ENCODE results near the gene TAAR6.

TAAR6 gene

DNA sequence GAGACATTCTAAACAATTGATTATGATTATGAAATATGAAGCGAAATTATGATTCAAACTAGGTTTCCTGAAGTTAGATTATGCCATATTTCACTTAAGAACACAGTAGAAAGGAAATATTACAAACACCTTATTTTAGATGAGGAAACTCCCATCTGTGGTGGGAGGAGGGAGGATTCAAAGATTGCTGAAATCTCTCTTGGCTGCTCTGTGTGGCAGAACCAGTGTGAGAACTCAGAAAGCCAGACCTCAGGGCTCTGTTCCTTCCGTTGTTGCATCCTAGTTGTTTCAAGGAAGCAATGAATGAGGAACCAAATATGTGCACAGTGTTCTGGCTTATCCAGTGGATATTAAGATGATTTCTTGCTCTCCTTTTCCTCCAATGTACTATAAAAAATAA lies 17.3 kb downstream of the TAAR6 start:
- H3K36me3 ChIP-seq (replicated peaks; ENCODE audit: low read depth, low read length): no peaks in the 10 kb centered on the region
- H3K79me2 ChIP-seq (ENCODE audit: low read length): no peaks in the 10 kb centered on the region
- no peak overlapping the region for H2AFZ ChIP-seq (ENCODE audit: low read depth, low read length)
- H4K20me1 ChIP-seq (ENCODE audit: insufficient read depth, low read length): no peaks in the 10 kb centered on the region
- H3K27me3 ChIP-seq (ENCODE audit: low read depth, low read length): no peaks in the 10 kb centered on the region
- H3K27ac ChIP-seq (ENCODE audit: low read length): no peak overlapping the region
- H3K4me3 ChIP-seq (ENCODE audit: low read length): no peak overlapping the region
- H3K4me1 ChIP-seq (ENCODE audit: low read length): no peaks in the 10 kb centered on the region
- H3K9ac ChIP-seq (ENCODE audit: low read length): no peak overlapping the region
- TF ChIP-seq, protein P1, sequence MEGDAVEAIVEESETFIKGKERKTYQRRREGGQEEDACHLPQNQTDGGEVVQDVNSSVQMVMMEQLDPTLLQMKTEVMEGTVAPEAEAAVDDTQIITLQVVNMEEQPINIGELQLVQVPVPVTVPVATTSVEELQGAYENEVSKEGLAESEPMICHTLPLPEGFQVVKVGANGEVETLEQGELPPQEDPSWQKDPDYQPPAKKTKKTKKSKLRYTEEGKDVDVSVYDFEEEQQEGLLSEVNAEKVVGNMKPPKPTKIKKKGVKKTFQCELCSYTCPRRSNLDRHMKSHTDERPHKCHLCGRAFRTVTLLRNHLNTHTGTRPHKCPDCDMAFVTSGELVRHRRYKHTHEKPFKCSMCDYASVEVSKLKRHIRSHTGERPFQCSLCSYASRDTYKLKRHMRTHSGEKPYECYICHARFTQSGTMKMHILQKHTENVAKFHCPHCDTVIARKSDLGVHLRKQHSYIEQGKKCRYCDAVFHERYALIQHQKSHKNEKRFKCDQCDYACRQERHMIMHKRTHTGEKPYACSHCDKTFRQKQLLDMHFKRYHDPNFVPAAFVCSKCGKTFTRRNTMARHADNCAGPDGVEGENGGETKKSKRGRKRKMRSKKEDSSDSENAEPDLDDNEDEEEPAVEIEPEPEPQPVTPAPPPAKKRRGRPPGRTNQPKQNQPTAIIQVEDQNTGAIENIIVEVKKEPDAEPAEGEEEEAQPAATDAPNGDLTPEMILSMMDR (IDR thresholded peaks at IDR 0.05; ENCODE audit: low read depth, low read length): no peak
- TF ChIP-seq EZH2phosphoT487 (IDR thresholded peaks at IDR 0.05; ENCODE audit: low read depth): no peak
- H3K9me3 ChIP-seq (ENCODE audit: insufficient read depth, low read length): no peaks in the 10 kb centered on the region
- H3K4me2 ChIP-seq (ENCODE audit: low read length): no peak overlapping the region

DNA sequence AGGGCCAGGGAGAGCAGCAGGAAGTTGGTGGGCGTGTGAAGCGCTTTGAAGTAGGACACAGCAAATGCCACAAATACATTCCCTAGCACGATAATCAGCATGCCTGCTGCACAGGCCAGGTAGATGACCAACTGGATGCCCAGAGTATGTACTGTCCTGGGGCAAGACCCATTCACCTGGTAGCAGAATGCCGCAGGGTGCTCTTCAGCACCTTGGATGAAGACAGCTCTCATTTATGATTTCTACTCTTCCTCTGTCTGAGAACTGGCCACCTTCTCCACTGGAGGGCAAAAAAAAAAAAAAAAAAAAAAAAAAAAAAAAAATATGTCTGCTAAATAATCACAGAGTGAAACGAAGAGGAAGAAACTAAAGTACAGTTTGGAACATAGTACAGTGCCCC lies 19.3 kb downstream of the TAAR6 start, which contains the start of gene TAAR5:
Gene TAAR5 (minus strand): TSS at position 288 of the 400 bp plus-strand sequence. CDS start 55 bp downstream, at position 233.
- Histone ChIP-seq H3K9me3 (ENCODE audit: insufficient read depth, low read length) (no peaks in the 10 kb centered on the region), H3K27me3 (ENCODE audit: low read depth, low read length) (no peaks in the 10 kb centered on the region), H4K20me1 (ENCODE audit: insufficient read depth, low read length) (no peaks in the 10 kb centered on the region), H3K79me2 (ENCODE audit: low read length) (no peaks in the 10 kb centered on the region), H2AFZ (ENCODE audit: low read depth, low read length) (no peak within 1 kb of the TSS), H3K9ac (ENCODE audit: low read length) (no peak within 1 kb of the TSS), H3K4me1 (ENCODE audit: low read length) (no peaks in the 10 kb centered on the region), H3K4me2 (ENCODE audit: low read length) (no peak within 1 kb of the TSS), H3K36me3 (replicated peaks; ENCODE audit: low read depth, low read length) (no peaks in the 10 kb centered on the region), H3K4me3 (ENCODE audit: low read length) (no peak within 1 kb of the TSS), H3K27ac (ENCODE audit: low read length) (no peak within 1 kb of the TSS)
- TF ChIP-seq EZH2phosphoT487 (IDR thresholded peaks at IDR 0.05; ENCODE audit: low read depth): no peak
- TF ChIP-seq, protein P1 (IDR thresholded peaks at IDR 0.05; ENCODE audit: low read depth, low read length): no peak

DNA sequence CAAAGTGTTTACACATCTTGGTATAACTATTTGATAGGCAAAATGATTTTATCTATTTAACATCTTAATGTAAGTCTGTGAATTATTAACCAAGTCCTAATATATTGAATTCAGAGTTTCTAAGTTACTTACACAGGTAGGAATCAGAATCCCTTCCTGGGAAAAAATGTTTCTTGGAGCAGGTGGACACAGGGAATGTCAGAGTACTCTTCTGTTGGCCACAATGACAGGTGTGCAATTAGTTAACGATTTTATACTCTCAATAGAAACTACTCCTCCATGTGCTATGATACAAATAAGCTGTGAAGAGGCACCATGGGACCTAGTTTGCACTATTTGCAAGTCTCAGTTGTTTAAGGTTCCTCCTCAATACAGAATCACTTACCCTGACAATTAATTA lies 20.2 kb downstream of the TAAR6 start:
- Histone ChIP-seq H3K9ac (ENCODE audit: low read length) (no peak overlapping the region), H3K4me2 (ENCODE audit: low read length) (no peak overlapping the region), H2AFZ (ENCODE audit: low read depth, low read length) (no peak overlapping the region), H3K9me3 (ENCODE audit: insufficient read depth, low read length) (no peaks in the 10 kb centered on the region), H3K4me3 (ENCODE audit: low read length) (no peak overlapping the region), H3K36me3 (replicated peaks; ENCODE audit: low read depth, low read length) (no peaks in the 10 kb centered on the region), H3K79me2 (ENCODE audit: low read length) (no peaks in the 10 kb centered on the region), H3K27me3 (ENCODE audit: low read depth, low read length) (no peaks in the 10 kb centered on the region), H3K4me1 (ENCODE audit: low read length) (no peaks in the 10 kb centered on the region), H4K20me1 (ENCODE audit: insufficient read depth, low read length) (no peaks in the 10 kb centered on the region), H3K27ac (ENCODE audit: low read length) (no peak overlapping the region)
- TF ChIP-seq, protein P1 (IDR thresholded peaks at IDR 0.05; ENCODE audit: low read depth, low read length): no peak
- TF ChIP-seq EZH2phosphoT487 (IDR thresholded peaks at IDR 0.05; ENCODE audit: low read depth): no peak

DNA sequence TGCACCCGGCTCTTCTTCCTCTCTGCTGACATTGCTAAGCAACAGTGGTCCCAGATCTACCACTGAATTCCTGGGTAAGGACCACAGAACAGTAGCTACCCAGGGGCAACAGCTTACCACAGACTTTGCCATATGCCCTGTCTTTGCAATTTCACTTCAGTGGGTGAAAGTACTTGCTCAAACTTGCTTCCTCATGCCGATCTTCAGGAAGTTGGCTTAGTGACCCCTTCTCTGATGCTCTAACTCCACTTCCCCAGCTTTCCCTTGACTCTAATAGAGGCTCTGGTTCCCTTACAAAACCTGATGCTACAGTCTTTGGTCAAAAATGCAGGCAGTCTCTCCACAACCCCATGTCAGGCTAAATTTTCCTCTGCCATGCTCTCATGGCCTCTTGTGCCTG lies 22.7 kb downstream of the TAAR6 start:
- no peak overlapping the region for H3K4me3 ChIP-seq (ENCODE audit: low read length)
- TF ChIP-seq, protein P1 (IDR thresholded peaks at IDR 0.05; ENCODE audit: low read depth, low read length): no peak
- TF ChIP-seq EZH2phosphoT487 (IDR thresholded peaks at IDR 0.05; ENCODE audit: low read depth): no peak
- no peaks in the 10 kb centered on the region for H3K79me2 ChIP-seq (ENCODE audit: low read length)
- H3K27ac ChIP-seq (ENCODE audit: low read length): no peak overlapping the region
- no peaks in the 10 kb centered on the region for H3K36me3 ChIP-seq (replicated peaks; ENCODE audit: low read depth, low read length)
- H3K9me3 ChIP-seq (ENCODE audit: insufficient read depth, low read length): no peaks in the 10 kb centered on the region
- no peak overlapping the region for H3K9ac ChIP-seq (ENCODE audit: low read length)
- H2AFZ ChIP-seq (ENCODE audit: low read depth, low read length): no peak overlapping the region
- H3K27me3 ChIP-seq (ENCODE audit: low read depth, low read length): no peaks in the 10 kb centered on the region
- no peaks in the 10 kb centered on the region for H3K4me1 ChIP-seq (ENCODE audit: low read length)
- no peak overlapping the region for H3K4me2 ChIP-seq (ENCODE audit: low read length)
- H4K20me1 ChIP-seq (ENCODE audit: insufficient read depth, low read length): no peaks in the 10 kb centered on the region
